Activated effector memory CD4-positive, alpha-beta T cell treated with anti-CD3 and anti-CD28 coated beads, Interleukin-2, amount 50 U/mL, for 16 hours (primary cell): ENCODE results near the gene ATP2A2.

ENCODE experiments used
- DNase-seq: peaks from one replicate; pipeline ENCODE4 v3.0.0-alpha.2; 2020

The ATP2A2 gene

GRCh38 chr12:110301065-110301806 lies 20.2 kb downstream of the ATP2A2 start:
- peak; percentile 28 for DNase-seq

- no peak for DNase-seq
Observed at GRCh38 chr12:110304061-110304551, 23.1 kb downstream of the ATP2A2 start.

GRCh38 chr12:110307372-110307771 lies 26.3 kb downstream of the ATP2A2 start:
- no peak for DNase-seq

GRCh38 chr12:110310763-110311162 lies 29.7 kb downstream of the ATP2A2 start:
- no peak for DNase-seq

- DNase-seq, result no peak
Observed at GRCh38 chr12:110311903-110312302, 30.9 kb downstream of the ATP2A2 start.

GRCh38 chr12:110312581-110313360 lies 31.7 kb downstream of the ATP2A2 start:
- no peak for DNase-seq

- DNase-seq, result no peak
Observed at GRCh38 chr12:110314308-110314707, 33.3 kb downstream of the ATP2A2 start.

- DNase-seq, result no peak
Observed at GRCh38 chr12:110316861-110317260, 35.8 kb downstream of the ATP2A2 start.

- DNase-seq, result no peak
Observed at GRCh38 chr12:110317911-110318310, 36.9 kb downstream of the ATP2A2 start.

GRCh38 chr12:110320550-110320949 lies 39.5 kb downstream of the ATP2A2 start:
- no peak for DNase-seq

GRCh38 chr12:110329710-110330109 lies 48.7 kb downstream of the ATP2A2 start:
- DNase-seq, result no peak

GRCh38 chr12:110330124-110330523 lies 49.1 kb downstream of the ATP2A2 start:
- DNase-seq, result no peak

GRCh38 chr12:110330544-110330943 lies 49.5 kb downstream of the ATP2A2 start:
- DNase-seq, result no peak

- no peak for DNase-seq
Observed at GRCh38 chr12:110333201-110333600, 52.2 kb downstream of the ATP2A2 start.

- DNase-seq, result peak; percentile 33
Observed at GRCh38 chr12:110335481-110336045, 54.5 kb downstream of the ATP2A2 start.

- DNase-seq, result no peak
Observed at GRCh38 chr12:110337912-110338710, 57.1 kb downstream of the ATP2A2 start.

GRCh38 chr12:110338754-110339153 lies 57.7 kb downstream of the ATP2A2 start:
- peak; percentile 34 for DNase-seq

GRCh38 chr12:110339184-110339952 lies 58.3 kb downstream of the ATP2A2 start:
- no peak for DNase-seq

- DNase-seq, result peak; percentile 14
Observed at GRCh38 chr12:110340261-110340660, 59.2 kb downstream of the ATP2A2 start.

- peak; percentile 50 for DNase-seq
Observed at GRCh38 chr12:110340706-110341105, 59.7 kb downstream of the ATP2A2 start.

- DNase-seq, result peak; percentile 61
Observed at GRCh38 chr12:110342157-110342556, 61.1 kb downstream of the ATP2A2 start.

GRCh38 chr12:110343114-110343513 lies 62.1 kb downstream of the ATP2A2 start:
- peak; percentile 6 for DNase-seq
